ENCODE data around the gene HOXD10. TPM values are rescaled to one million over a fixed set of nuclear protein-coding genes. Genes with fewer than 3 reads are reported as not detected.
A peak's percentile ranks its signal among the peaks of the same experiment; 100 is the strongest.

HOXD10 gene
- total and polyA plus RNA-seq, 9 of the 15 experiments (the other 6 are each of a cell fraction or from before 2014, with no cell fraction given): not detected

GRCh38 chr2:176088048-176088936 is 28.3 kb upstream of the HOXD10 start (continued):
- TF ChIP-seq SP1 (CRISPR knock-in tag; IDR thresholded peaks at IDR 0.05) (no peak), ZBTB26 (CRISPR knock-in tag; IDR thresholded peaks at IDR 0.05) (no peak), RB1 (IDR thresholded peaks at IDR 0.05; ENCODE audit: low read depth) (peak; percentile 26; the same call in 1 of the 2 replicates), ZBTB17 (CRISPR knock-in tag; IDR thresholded peaks at IDR 0.05) (no peak), PCBP1 (IDR thresholded peaks at IDR 0.05; ENCODE audit: low read depth, low read length, poor library complexity, severe bottlenecking) (no peak), PTRF (tag; IDR thresholded peaks at IDR 0.05) (no peak), CEBPG (CRISPR knock-in tag; IDR thresholded peaks at IDR 0.05) (no peak), CEBPG (tag; conservative IDR thresholded peaks at IDR 0.05 in 1 of 2, IDR thresholded peaks at IDR 0.05 in 1 of 2) (no peak), SAFB (IDR thresholded peaks at IDR 0.05; ENCODE audit: borderline replicate concordance, low read depth, low read length) (peak; percentile 47; the same call in 1 of the 2 replicates), HMGN3 (IDR thresholded peaks at IDR 0.05; ENCODE audit: borderline replicate concordance, extremely low read depth, insufficient read length, low read depth, low read length) (no peak), FOXO4 (CRISPR knock-in tag; IDR thresholded peaks at IDR 0.05) (no peak), NCOA6 (IDR thresholded peaks at IDR 0.05) (no peak), MXI1 (IDR thresholded peaks at IDR 0.05; ENCODE audit: low read depth, low read length) (no peak), HDAC3 (IDR thresholded peaks at IDR 0.05; ENCODE audit: borderline replicate concordance, partially characterized antibody) (no peak), OTX1 (CRISPR knock-in tag; IDR thresholded peaks at IDR 0.05) (no peak), ZNF589 (CRISPR knock-in tag; IDR thresholded peaks at IDR 0.05; ENCODE audit: low read depth) (no peak)
